HCT116 (cell line): Measurements from ENCODE around the gene SLC2A9. TPM values are rescaled to one million over a fixed set of nuclear protein-coding genes. Genes with fewer than 3 reads are reported as not detected.

Source experiments
- ATAC-seq: fragments of 200-7000 bp; cut with Tn5 transposase; 2 replicates; pipeline ENCODE4 v1.9.1; 2020; ENCODE audit warnings: mild to moderate bottlenecking, moderate library complexity
- BruUV-seq: library from RNA; stranded (reverse); fragments of 400-500 nt; replicated peaks from 2 replicates; lab custom pipeline; 2021; lab: Mats Ljungman, UMichigan
- CTCF ChIA-PET: fragments of 300-600 bp; sonication (Branson Sonifier 250); formaldehyde crosslinking; loops from one replicate; lab custom pipeline; 2021; ENCODE audit warnings: antibody characterized with exemption; lab: Charles Lee
- POLR2A ChIA-PET: fragments of 300-600, 350-600 bp; sonication (Branson Sonifier 250); formaldehyde crosslinking; loops from one replicate; lab custom pipeline; 2021; ENCODE audit warnings: antibody characterized with exemption; lab: Charles Lee
- RAD21 ChIA-PET, 2 experiments: fragments of 300-600 bp; sonication (Branson Sonifier 250); formaldehyde crosslinking; loops; one replicate each; lab custom pipeline; 2023; ENCODE audit warnings: low total read pairs in 2 of 2; ENCODE audit not compliant: uncharacterized antibody in 2 of 2, unreplicated experiment in 2 of 2, low non-redundant PET in 1 of 2; lab: Charles Lee
- DNase-seq: peaks from one replicate; pipeline ENCODE4 v3.0.0-alpha.2; 2010; ENCODE audit warnings: low read depth, low spot score
- H2AFZ ChIP-seq: fragments of 200-600 bp; shearing (Covaris generic), sonication (generic); 2 replicates; pipeline ENCODE4 v1.6.1; 2017; ENCODE audit warnings: low read depth, mixed run types, mixed read lengths, antibody characterized with exemption, low read length; ENCODE audit not compliant: poor library complexity, severe bottlenecking
- H3K27ac ChIP-seq: 2 replicates; pipeline ENCODE4 v1.5.1; 2012; ENCODE audit warnings: low read depth, low read length
- H3K27me3 ChIP-seq: fragments of 200-600 bp; sonication (generic); 2 replicates; pipeline ENCODE4 v1.6.1; 2016; ENCODE audit warnings: mixed run types, low read length, mixed read lengths; ENCODE audit not compliant: insufficient read depth
- H3K36me3 ChIP-seq, 2 experiments: fragments of 200-500 bp in 1 of 2; fragments of 200-600 bp in 1 of 2; sonication (Bioruptor generic) in 1 of 2; sonication (generic) in 1 of 2; 2 replicates each; pipeline versions ENCODE4 v1.5.1 to v1.6.1; 2014 to 2016; ENCODE audit warnings: low read length in 2 of 2, inconsistent platforms in 1 of 2, mixed read lengths in 1 of 2, mixed run types in 1 of 2; ENCODE audit not compliant: insufficient read depth in 2 of 2, control insufficient read depth in 1 of 2
- H3K4me1 ChIP-seq, 2 experiments: fragments of 200-600 bp in 1 of 2; sonication (generic) in 1 of 2; 2 replicates each; pipeline versions ENCODE4 v1.5.1 to v1.6.1; 2012 to 2017; ENCODE audit warnings: low read length in 2 of 2, inconsistent platforms in 1 of 2, mild to moderate bottlenecking in 1 of 2, mixed read lengths in 1 of 2, mixed run types in 1 of 2, moderate library complexity in 1 of 2; ENCODE audit not compliant: insufficient read depth in 2 of 2, control insufficient read depth in 1 of 2
- H3K4me2 ChIP-seq: fragments of 200-600 bp; sonication (generic); 2 replicates; pipeline ENCODE4 v1.6.1; 2017; ENCODE audit warnings: mixed run types, low read length, mixed read lengths
- H3K4me3 ChIP-seq, 2 experiments: fragments of 200-600 bp in 1 of 2; sonication (generic) in 1 of 2; replicated peaks in 1 of 2; 2 replicates each; pipeline ENCODE4 v1.5.1; 2011 to 2016; ENCODE audit warnings: low read length in 2 of 2, control low read depth in 1 of 2, low read depth in 1 of 2, mild to moderate bottlenecking in 1 of 2, mixed read lengths in 1 of 2, mixed run types in 1 of 2
- H3K79me2 ChIP-seq: fragments of 200-600 bp; sonication (generic); 2 replicates; pipeline ENCODE4 v1.6.1; 2017; ENCODE audit warnings: mild to moderate bottlenecking, mixed run types, low read length, moderate library complexity, mixed read lengths; ENCODE audit not compliant: insufficient read depth
- H3K9ac ChIP-seq: fragments of 200-600 bp; sonication (generic); 2 replicates; pipeline ENCODE4 v1.6.1; 2016; ENCODE audit warnings: low read length, mixed read lengths
- H3K9me2 ChIP-seq: fragments of 200-600 bp; sonication (generic), shearing (Covaris generic); 2 replicates; pipeline ENCODE4 v1.6.1; 2017; ENCODE audit warnings: mixed run types, mild to moderate bottlenecking, moderate library complexity; ENCODE audit not compliant: insufficient read depth
- H3K9me3 ChIP-seq, 2 experiments: fragments of 200-500 bp in 1 of 2; fragments of 200-600 bp in 1 of 2; sonication (Bioruptor generic) in 1 of 2; sonication (generic) in 1 of 2; 2 replicates each; pipeline ENCODE4 v1.6.1; 2014 to 2017; ENCODE audit warnings: low read length in 2 of 2, mixed read lengths in 2 of 2, inconsistent platforms in 1 of 2, low read depth in 1 of 2, mild to moderate bottlenecking in 1 of 2, mixed run types in 1 of 2, moderate library complexity in 1 of 2; ENCODE audit not compliant: control insufficient read depth in 1 of 2, insufficient read depth in 1 of 2
- H4K20me1 ChIP-seq: fragments of 200-600 bp; sonication (generic), shearing (Covaris generic); 2 replicates; pipeline ENCODE4 v1.6.1; 2017; ENCODE audit warnings: mixed run types, mild to moderate bottlenecking, moderate library complexity; ENCODE audit not compliant: insufficient read depth
- CEBPB ChIP-seq: IDR thresholded peaks from 2 replicates; pipeline ENCODE4 v1.6.1; 2012; ENCODE audit warnings: low read depth
- CTCF ChIP-seq, 3 experiments: fragments of 200-600 bp in 1 of 3; sonication (generic) in 1 of 3; IDR thresholded peaks in 2 of 3; conservative IDR thresholded peaks in 1 of 3; 2 replicates each; pipeline ENCODE4 v1.5.1; 2012 to 2017; ENCODE audit warnings: low read depth in 2 of 3, low read length in 2 of 3, antibody characterized with exemption in 1 of 3, borderline replicate concordance in 1 of 3, control low read depth in 1 of 3, mild to moderate bottlenecking in 1 of 3, mixed read lengths in 1 of 3, mixed run types in 1 of 3, moderate library complexity in 1 of 3; ENCODE audit not compliant: insufficient read depth in 1 of 3
- EGR1 ChIP-seq: IDR thresholded peaks from 2 replicates; pipeline ENCODE4 v1.6.1; 2012; ENCODE audit warnings: low read depth
- ELF1 ChIP-seq: IDR thresholded peaks from 2 replicates; pipeline ENCODE4 v1.6.1; 2012; ENCODE audit warnings: low read depth, borderline replicate concordance
- EZH2phosphoT487 ChIP-seq: fragments of 200-600 bp; IDR thresholded peaks from 2 replicates; pipeline ENCODE4 v1.6.1; 2018; ENCODE audit warnings: antibody characterized with exemption, borderline replicate concordance
- JUND ChIP-seq: IDR thresholded peaks from 2 replicates; pipeline ENCODE4 v1.6.1; 2012
- RAD21 ChIP-seq: IDR thresholded peaks from 2 replicates; pipeline ENCODE4 v1.6.1; 2012; ENCODE audit warnings: low read depth, mild to moderate bottlenecking
- REST ChIP-seq: IDR thresholded peaks from 2 replicates; pipeline ENCODE4 v1.6.1; 2012; ENCODE audit warnings: low read depth
- ZBTB33 ChIP-seq: IDR thresholded peaks from 2 replicates; pipeline ENCODE4 v1.6.1; 2011; ENCODE audit warnings: mild to moderate bottlenecking, low read length, moderate library complexity; ENCODE audit not compliant: insufficient replicate concordance; ENCODE audit errors: extremely low read depth
- intact Hi-C: fragments of 100-400 bp; cut with micrococcal nuclease; formaldehyde crosslinking; loops from 2 replicates; pipeline ENCODE4 v1.10.0; 2022
- total RNA-seq: library from RNA; stranded (reverse); gene quantifications from one replicate; pipeline ENCODE4 v1.2.1, GENCODE V29; 2021; ENCODE audit not compliant: unreplicated experiment

Gene SLC2A9
- total RNA-seq, 1 experiment from 2014 or later: 2.2 TPM

- BruUV-seq: no TSS peak
- no peaks in the 10 kb centered on the region for H3K9me2 ChIP-seq
- no peak overlapping the region for H3K9ac ChIP-seq
- ChIA-PET RAD21 (no interaction called here), CTCF (no interaction called here), POLR2A (no interaction called here)
- no peak overlapping the region for H3K4me2 ChIP-seq
- H3K27ac ChIP-seq: no peak overlapping the region
- H3K36me3 ChIP-seq: no peaks in the 10 kb centered on the region
- ATAC-seq (no peak), DNase-seq (no peak)
- H3K79me2 ChIP-seq: no peaks in the 10 kb centered on the region
- intact Hi-C loops: no loop called here
- no peak overlapping the region for H3K4me3 ChIP-seq
- TF ChIP-seq RAD21 (no peak), REST (no peak), EGR1 (no peak), CTCF (IDR thresholded peaks at IDR 0.05 in 2 of 3, conservative IDR thresholded peaks at IDR 0.05 in 1 of 3; ENCODE audit: borderline replicate concordance in 1 of 3, insufficient read depth in 1 of 3, low read depth in 2 of 3, low read length in 2 of 3) (no peak), ELF1 (no peak), EZH2phosphoT487 (no peak), ZBTB33 (no peak), JUND (no peak), CEBPB (no peak)
- H3K4me1 ChIP-seq: no peaks in the 10 kb centered on the region
- H3K9me3 ChIP-seq: no peaks in the 10 kb centered on the region
- H3K27me3 ChIP-seq: no peaks in the 10 kb centered on the region
- no peaks in the 10 kb centered on the region for H4K20me1 ChIP-seq
- H2AFZ ChIP-seq: no peak overlapping the region
Measured at GRCh38 chr4:9976293-9976692, 45.0 kb downstream of the SLC2A9 start.
